Tibial artery (tissue), 4 donors: ENCODE data around the gene UGT1A6.

ENCODE experiments used
- DNase-seq, 2 donors: peaks; one replicate each; pipeline ENCODE4 v3.0.0-alpha.2; 2019
- H3K27ac ChIP-seq, 2 donors: fragments of 200-600 bp; sonication (generic) in 1 of 2; 1 replicate in 1 of 2; 2 replicates in 1 of 2; pipeline ENCODE4 v1.5.1; 2018 to 2019; ENCODE audit warnings: mild to moderate bottlenecking in 1 of 2
- H3K27me3 ChIP-seq, 2 donors: fragments of 200-600 bp; sonication (generic) in 1 of 2; one replicate each; pipeline versions ENCODE4 v1.5.1 to v1.6.0; 2016 to 2019
- H3K36me3 ChIP-seq, 3 donors: fragments of 200-600 bp; sonication (generic) in 2 of 3; one replicate each; pipeline ENCODE4 v1.5.1; 2016 to 2019; ENCODE audit warnings: mild to moderate bottlenecking in 2 of 3
- H3K4me1 ChIP-seq, 4 donors: fragments of 200-600 bp; sonication (generic) in 2 of 4; 1 replicate in 3 of 4; 2 replicates in 1 of 4; pipeline ENCODE4 v1.5.1; 2016 to 2019
- H3K4me3 ChIP-seq, 2 donors: fragments of 200-600 bp; sonication (generic) in 1 of 2; 1 replicate in 1 of 2; 2 replicates in 1 of 2; pipeline ENCODE4 v1.5.1; 2018 to 2019; ENCODE audit warnings: mild to moderate bottlenecking in 2 of 2
- H3K9me3 ChIP-seq, 3 donors: fragments of 200-600 bp; sonication (generic) in 1 of 3; one replicate each; pipeline ENCODE4 v1.5.1; 2016 to 2019
- CTCF ChIP-seq, 2 experiments: fragments of 200-600 bp in 1 of 2; fragments of 450-650 bp in 1 of 2; IDR thresholded peaks; one replicate each; pipeline ENCODE4 v1.5.1; 2017 to 2019; ENCODE audit warnings: antibody characterized with exemption in 2 of 2, mild to moderate bottlenecking in 1 of 2, moderate library complexity in 1 of 2
- intact Hi-C: fragments of 100-400 bp; cut with DNase I; formaldehyde crosslinking; loops from one replicate; pipeline ENCODE4 v1.15.0; 2023; ENCODE audit warnings: low total_unique reads

Gene UGT1A6

GRCh38 chr2:233711312-233712008, 18.8 kb downstream of the UGT1A6 start:
- peak; percentile 70 to 75 for DNase-seq
- H3K36me3 ChIP-seq: no peaks in the 10 kb centered on the region
- no peaks in the 10 kb centered on the region for H3K4me1 ChIP-seq
- TF ChIP-seq CTCF (IDR thresholded peaks at IDR 0.05): peak; percentile 62 to 68
- intact Hi-C loops: no loop called here
- H3K9me3 ChIP-seq: no peaks in the 10 kb centered on the region
- no peak overlapping the region for H3K27ac ChIP-seq
- H3K27me3 ChIP-seq: peaks cover 0 to 6% of the 10 kb centered on the region in 2 donors
- H3K4me3 ChIP-seq: no peak overlapping the region

- Histone ChIP-seq H3K4me1 (no peaks in the 10 kb centered on the region), H3K4me3 (no peak within 1 kb of the TSS), H3K27ac (no peak within 1 kb of the TSS), H3K36me3 (no peaks in the 10 kb centered on the region), H3K27me3 (peaks cover 0 to 11% of the 10 kb centered on the region in 2 donors), H3K9me3 (no peaks in the 10 kb centered on the region)
- no peak for TF ChIP-seq CTCF (IDR thresholded peaks at IDR 0.05)
- intact Hi-C loops: no loop called here
- DNase-seq: no peak
Measured at GRCh38 chr2:233712611-233713261, 20.0 kb downstream of the UGT1A6 start, which contains the start of gene UGT1A5. Gene UGT1A5 (plus strand): TSS chr2:233712907. CDS start chr2:233712992, 85 bp downstream.

GRCh38 chr2:233713262-233713615, 20.5 kb downstream of the UGT1A6 start:
- intact Hi-C loops: no loop called here
- no peak for DNase-seq
- Histone ChIP-seq H3K27ac (no peak overlapping the region), H3K4me3 (no peak overlapping the region), H3K27me3 (peaks cover 0 to 11% of the 10 kb centered on the region in 2 donors), H3K4me1 (no peaks in the 10 kb centered on the region), H3K9me3 (no peaks in the 10 kb centered on the region), H3K36me3 (no peaks in the 10 kb centered on the region)
- TF ChIP-seq CTCF (IDR thresholded peaks at IDR 0.05): no peak

GRCh38 chr2:233714121-233714520, 21.4 kb downstream of the UGT1A6 start:
- H3K36me3 ChIP-seq: no peaks in the 10 kb centered on the region
- no peak for TF ChIP-seq CTCF (IDR thresholded peaks at IDR 0.05)
- intact Hi-C loops: no loop called here
- no peak overlapping the region for H3K4me3 ChIP-seq
- H3K4me1 ChIP-seq: no peaks in the 10 kb centered on the region
- peaks cover 0 to 11% of the 10 kb centered on the region in 2 donors for H3K27me3 ChIP-seq
- no peak for DNase-seq
- H3K27ac ChIP-seq: no peak overlapping the region
- H3K9me3 ChIP-seq: no peaks in the 10 kb centered on the region

GRCh38 chr2:233718552-233718951, 25.9 kb downstream of the UGT1A6 start, which contains the start of gene UGT1A4:
Gene UGT1A4 (plus strand): TSS chr2:233718736. CDS start chr2:233718821, 85 bp downstream.
- Histone ChIP-seq H3K9me3 (no peaks in the 10 kb centered on the region), H3K4me1 (no peaks in the 10 kb centered on the region), H3K36me3 (no peaks in the 10 kb centered on the region), H3K4me3 (no peak within 1 kb of the TSS), H3K27me3 (peaks cover 0 to 5% of the 10 kb centered on the region in 2 donors), H3K27ac (no peak within 1 kb of the TSS)
- no peak for TF ChIP-seq CTCF (IDR thresholded peaks at IDR 0.05)
- no peak for DNase-seq
- intact Hi-C loops: no loop called here
